ENCODE data around the gene KDM5B.
A peak's percentile ranks its signal among the peaks of the same experiment; 100 is the strongest.
"Not testable (repeated sequence)": the region's sequence is repeated elsewhere in the genome, so short reads cannot be mapped to it uniquely, and the experiment has no call there.

The KDM5B gene

DNA sequence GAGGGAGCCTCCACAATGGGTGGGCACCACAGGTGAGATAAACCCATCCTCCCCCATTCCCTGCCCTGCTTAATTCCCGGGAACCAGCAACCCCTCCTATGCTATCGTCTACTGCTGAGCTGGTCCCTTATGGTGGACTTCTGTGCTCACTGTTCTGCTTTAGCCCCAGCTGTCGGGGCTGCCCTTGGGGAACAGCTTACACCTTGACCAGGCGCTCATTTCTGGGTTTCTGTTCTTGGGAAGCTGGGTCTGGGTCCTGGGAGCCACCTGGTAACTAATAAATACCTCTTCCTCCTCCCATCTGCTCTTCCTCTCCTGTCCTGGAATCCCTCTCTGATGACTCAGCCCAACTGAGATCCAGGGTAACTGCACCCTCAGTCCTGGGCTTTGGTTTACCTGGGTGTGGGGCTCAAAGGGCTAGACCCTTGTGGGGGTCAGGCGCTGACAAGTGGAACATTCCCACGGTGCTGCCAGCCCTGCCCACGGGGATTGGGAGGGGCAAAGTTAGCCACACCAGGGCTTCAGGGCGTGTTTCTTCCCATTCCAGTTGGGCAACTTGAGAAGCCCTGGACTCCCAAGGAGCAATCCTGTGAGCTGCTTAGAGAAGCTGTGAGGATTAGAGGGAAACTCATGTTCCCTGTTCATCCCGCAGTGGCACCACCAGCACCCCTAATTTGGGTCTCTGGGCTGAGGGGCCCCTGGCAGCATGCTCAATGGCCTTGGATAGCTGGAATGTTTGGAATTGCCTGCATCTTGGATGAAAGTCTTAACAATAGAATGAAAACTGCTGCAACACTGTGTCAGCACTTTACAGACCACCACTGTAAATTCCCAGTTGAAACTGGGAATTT lies 4.2 kb upstream of the KDM5B start:
- DNase-seq: no peak

DNA sequence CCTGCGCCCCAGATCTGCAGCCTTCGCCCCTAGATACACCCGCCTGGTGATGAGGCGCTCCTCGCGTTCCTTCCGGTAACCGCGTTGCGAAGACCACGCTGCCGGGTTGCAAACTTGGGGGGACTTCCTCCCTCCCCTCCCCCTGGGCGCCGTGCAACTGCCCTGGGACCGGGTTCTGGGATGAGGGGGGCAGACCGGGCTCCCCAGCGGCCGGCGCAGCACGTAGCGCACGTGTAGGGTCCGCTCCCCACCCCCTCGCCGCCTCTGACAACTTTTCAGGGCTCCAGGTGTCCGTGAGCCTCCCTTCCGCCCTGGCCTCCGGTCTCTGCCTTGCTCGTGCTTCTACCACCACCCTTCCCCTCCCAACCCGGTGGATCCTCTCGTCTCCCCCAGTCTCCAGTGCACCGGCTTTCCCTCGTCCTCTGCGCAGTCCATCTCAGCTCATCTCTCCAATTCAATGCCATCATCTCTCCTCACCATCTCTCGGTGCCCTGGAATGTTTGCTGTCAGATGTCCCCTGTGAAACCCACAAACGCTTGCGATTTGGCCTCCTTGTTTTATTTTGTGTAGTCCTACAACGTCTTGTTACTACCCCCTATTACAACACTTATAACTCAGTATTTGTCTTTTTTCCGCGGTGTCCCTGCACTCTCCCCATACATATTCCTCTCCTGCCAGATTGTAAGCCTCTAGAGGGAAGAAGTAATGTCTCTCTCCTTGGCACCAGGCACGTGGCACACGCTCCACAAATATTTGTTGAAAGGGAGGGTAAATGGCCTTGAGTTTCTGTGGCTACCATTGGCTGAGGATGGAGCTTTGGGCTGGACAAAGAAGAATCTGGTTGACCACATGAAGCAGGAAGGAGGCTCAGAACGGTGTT lies 3.3 kb upstream of the KDM5B start:
- peak; percentile 51 to 65 for DNase-seq

DNA sequence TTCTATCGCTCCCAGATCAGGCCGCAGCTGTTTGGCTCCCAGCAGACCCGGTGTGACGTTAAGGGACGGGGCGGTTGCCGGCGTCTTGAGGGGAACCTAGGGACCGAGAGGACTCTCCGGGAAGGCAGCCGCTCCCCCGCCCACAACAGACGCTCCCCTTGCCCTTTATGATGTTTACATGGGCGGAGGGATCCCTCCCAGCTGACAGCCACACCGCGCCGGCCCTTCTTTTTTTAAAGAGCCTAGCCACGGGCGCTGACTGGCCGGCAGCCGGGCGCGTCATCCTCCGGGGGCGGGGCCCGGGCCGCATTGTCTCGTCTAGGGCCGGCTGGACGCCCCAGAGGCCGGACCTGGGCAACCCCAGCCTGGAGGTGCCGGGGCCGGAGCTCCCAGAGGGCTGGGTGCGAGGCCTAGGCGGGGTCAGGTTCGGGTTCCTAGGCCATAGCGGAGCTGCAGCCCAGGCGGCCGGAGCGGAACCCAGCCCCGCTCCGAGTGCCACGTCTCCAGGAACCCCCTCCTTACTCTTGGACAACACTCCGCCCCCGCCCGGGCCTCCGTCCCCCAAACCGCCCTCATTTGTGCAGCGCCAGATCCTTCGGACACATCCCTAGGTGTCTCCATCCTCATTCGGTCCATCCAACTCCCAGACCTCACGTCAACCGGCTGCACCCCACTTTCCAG lies 2.5 kb upstream of the KDM5B start, which contains the start of gene PCAT6:
PCAT6 (plus strand) TSS at position 340 of the 681 bp plus-strand sequence.
- peak; percentile 85 to 88 for DNase-seq

DNA sequence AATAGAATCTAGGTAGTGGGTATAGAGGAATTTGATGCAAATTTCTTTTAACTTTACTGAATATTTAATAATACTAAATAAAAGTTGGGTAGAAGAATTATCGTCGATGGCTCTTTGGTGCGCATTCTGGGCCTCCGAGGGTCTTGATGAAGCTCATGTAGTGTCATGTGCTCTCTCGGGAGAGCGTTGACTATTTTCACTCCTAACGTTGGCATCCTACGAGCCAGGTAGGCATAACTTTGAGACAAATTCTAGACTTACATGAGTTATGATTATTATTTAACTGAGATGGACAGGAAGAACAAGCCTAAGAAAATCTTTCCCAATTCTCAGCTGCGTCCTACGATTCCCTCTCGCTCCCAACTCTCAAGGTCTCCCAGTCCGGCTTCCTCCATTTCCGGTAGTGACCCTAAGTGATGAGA lies 2.0 kb upstream of the KDM5B start:
- DNase-seq: no peak

DNA sequence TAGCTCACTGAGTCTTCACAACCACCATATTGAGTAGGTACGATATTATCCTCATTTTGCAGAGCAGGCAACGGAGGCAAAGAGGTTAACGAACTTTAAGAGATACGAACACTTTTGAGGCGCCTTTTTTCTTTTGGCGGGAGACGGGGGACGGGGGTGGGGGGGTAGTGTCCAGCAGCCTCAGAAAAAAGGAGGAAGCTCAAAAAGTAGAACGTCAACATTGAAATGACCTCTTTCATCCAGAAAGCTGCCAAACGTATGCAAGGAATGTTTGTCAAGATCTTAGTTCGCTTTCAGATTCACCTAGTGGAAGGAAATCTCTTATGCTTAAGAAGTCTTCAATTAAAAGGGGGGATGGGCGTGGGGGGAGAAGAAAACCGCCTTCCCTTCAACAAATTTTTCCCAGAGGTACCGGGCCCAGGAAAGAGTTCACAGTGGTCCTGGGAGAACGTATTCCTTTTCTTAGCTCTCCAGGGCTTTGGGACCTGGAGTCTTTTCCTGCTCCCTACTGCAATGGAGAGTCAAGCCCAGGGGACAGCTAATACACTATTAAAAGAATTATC lies 1.5 kb upstream of the KDM5B start:
- no peak for DNase-seq

DNA sequence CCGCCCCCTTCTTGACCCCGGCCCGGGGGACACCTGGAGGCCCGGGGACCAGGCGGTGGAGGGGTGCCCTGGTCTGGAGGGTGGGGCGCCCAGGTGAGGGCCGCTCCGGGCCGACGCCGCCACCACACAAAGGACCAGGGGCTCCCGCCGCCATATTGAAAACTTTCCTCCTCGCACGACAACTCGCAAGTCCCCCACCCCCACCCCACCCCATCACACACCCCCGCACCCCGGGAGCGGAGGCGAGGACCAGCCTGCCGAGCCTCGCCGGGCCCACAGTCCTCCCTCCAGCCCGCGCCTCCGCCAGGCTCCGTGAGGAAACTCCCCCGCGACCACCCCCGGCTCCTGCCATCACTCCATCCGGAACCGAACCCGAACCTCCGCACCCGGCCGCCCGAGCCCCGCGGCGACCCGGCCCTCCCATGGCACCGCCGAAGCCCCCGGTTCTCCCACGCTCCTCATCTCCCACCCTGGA lies 733 bp downstream of the KDM5B start:
- DNase-seq: peak; percentile 54 to 60

DNA sequence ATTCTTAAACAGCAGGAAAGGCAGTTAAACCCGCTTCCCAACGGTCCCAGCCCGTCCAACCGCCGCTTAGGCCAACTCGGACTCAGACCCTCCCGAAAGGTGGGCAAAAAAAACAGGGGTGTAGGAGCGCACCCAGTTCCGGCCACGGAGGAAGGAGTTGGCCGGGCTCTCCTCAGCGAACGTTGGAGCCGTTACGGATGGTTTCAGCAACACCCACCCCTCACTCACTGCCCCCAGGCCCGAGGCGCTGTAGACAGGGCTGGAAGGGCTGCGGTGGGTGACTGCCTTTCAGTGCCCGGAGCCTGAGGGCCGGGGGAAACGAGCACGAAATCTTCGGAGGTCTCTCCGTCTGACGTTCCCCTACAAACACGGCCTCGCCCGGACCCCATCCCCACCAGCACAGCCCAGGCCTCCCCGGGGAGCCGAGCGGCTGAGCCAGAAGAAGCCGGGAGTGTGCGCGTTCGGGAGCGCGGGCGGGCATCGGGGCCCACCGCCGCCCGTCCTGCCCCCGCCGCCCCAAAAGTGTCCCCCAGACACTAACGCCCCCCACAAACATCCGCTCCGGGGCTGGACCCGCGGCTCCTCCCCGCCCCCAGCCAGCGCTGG lies 1.3 kb downstream of the KDM5B start:
- peak; percentile 29 to 51 for DNase-seq

DNA sequence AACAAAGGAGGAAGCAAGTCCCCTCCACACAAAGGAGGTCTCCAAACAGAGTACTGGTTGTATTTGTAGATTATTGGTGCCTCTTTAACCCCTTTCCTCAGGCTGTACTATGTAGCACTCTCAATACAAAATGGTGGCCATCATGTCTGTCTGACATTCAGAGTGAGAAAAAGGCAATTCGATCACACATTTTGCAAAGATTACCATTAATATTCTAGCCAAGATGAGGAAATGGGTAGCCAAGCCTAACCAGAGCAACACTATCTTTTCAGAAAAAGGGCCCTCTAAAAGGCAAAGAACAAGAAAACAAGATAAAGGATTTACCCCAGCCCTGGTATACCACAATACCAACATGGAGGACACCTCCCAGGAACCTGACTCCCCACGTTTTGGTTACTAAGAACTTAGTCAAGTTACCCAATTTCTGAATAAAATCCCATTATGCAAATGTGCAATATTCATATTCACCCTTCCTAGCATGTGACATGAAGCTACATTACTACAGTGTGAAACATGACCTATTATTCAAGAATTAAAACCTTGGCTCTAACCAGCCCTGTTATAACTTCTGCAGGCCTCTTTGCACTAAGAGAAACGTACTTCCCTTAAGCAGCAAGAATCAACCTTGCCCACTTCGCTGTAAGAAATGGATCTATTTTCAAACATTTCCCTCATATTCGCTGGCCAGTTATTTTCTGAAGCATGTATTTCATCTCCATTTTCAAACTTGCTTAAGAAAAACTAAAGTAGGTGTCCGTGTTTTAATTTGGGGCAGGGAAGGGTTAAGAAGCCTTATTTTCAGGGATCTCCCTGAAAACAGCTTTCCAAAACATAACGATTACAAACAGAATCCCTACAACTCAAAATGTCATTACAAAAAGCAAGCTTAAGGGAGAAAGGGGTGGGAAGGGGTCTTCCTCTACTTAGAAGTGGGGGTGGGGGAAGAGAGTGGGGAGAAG lies 2.1 kb downstream of the KDM5B start:
- DNase-seq: peak; percentile 21 to 32

DNA sequence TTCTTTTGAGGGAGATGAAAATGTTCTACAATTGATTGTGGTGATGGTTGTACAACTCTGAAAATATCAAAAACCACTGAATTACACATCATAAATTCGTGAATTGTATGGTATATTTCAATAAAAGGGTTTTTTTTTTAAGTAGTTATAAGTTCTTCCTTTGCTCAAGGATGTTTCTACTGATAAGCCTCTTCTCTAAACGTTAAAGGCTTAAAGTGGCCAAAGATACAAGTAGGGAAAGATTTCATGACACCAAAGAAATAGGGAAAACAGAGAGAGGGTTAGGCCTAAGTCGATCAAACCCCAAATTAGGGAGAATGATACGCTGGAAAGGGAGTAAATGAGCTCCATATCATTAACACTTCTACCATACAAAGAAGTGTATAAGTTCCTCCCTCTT lies 4.1 kb downstream of the KDM5B start:
- DNase-seq: no peak

DNA sequence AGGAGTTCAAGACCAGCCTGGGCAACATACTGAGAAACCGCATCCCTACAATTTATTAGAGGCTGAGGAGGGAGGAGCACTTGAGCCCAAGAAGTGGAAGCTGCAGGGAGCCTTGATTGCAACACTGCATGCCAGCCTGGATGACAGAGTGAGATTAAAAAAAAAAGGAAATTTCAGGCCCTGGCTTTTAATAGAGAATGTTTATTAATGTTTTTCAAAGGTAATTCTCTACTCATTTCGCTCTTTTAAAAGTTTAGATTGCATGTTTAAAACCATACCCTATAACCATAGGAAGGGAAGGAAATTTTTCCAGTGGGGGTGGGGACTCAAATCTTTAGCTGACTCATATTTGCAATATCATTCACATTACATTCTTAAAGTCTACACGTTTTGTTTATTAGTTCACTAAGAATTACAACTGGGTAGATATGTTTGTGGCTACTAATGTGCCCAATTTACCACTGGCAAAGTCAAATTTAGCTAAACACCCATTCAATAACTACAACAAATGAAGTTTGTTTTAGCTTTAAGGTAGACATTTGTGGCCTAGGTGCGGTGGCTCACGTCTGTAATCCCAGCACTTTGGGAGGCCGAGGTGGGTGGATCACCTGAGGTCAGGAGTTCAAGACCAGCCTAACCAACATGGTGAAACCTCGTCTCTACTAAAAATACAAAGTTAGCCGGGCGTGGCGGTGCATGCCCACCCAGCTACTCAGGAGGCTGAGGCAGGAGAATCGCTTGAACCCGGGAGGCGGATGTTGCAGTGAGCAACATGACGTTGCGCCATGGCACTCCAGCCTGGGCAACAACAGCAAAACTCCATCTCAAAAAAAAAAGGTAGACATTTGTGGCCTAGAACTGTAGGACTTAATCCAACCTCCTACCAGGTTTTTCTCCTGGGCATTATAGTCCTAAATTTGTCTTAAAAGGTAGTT lies 5.0 kb downstream of the KDM5B start:
- DNase-seq: no peak

DNA sequence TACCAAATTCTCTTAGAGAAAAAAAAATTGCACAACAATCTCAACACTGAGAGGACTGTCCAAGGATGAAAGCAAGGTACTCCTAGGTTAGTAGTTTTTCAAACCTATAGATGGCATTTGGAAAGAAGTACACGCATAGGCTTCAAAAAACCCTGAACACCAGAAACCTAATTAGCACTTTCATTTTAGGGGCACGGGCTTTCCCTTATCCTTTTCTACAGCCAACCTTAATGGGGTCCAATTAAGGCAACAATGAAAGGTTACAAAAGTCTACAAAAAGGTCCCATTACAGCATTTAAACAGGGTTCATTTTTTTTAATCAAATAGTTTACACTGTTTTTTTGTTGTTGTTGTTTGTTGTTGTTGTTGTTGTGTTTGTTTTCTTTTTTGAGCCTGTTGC lies 6.2 kb downstream of the KDM5B start:
- no peak for DNase-seq

DNA sequence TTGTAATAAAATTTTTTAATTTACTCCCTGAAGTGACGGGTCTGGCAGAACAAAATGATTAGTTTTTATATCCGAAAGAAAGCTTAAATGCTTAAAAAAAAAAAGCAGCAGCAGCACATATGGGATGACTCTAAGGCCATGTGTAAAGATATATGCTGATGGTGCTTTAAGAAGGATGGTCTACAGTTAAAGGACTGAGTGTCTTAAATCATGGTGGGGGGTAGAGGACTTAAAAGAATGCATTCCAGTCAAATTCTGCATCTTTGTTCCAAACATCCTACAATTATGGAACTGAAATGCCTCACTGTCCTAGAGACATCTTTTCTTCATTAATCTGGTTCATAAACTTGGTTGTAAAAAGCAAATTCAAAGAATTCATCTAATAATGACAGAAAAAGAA lies 7.0 kb downstream of the KDM5B start:
- no peak for DNase-seq

DNA sequence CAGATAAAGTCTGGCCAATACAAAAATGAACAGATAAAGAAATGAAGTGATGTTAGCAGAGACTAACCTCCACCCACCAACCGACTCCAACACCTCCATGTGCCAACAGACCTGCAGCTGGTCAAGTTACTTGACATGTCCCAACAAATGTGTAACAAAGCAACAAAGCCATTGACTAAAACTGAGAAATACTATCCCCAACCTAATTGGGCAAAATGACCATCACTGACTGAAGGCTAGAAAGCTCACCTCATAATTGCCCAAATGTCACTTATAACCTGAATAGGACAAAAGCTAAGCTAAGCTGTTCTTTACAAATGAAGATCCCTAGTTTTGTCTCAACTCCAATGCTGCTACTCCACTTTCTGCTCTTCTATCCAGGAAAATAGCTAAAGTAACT lies 7.5 kb downstream of the KDM5B start:
- no peak for DNase-seq

DNA sequence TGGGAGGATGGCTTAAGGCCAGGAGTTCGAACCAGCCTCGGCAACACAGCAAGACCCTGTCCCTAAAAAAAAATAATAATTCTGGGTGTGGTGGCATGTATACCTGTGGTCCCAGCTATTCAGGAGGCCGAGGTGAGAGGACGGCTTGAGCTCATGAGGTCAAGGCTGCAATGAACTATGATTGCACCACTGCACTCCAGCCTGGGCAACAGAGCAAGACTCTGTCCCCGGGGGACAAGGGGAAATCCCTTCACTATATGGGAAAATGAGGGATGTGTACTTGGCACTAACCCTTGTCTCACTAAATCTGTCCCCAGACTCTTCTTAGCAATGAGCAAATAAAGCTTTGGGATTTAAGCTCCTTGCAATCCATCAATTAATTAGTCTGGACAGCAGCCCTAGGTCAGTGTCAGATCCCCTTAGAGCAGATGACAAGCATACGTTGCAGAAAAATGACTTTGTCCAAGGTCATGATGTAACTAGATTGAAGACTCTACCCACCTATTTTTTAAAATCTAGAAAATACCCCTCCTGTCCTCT lies 9.4 kb downstream of the KDM5B start:
- no peak for DNase-seq

DNA sequence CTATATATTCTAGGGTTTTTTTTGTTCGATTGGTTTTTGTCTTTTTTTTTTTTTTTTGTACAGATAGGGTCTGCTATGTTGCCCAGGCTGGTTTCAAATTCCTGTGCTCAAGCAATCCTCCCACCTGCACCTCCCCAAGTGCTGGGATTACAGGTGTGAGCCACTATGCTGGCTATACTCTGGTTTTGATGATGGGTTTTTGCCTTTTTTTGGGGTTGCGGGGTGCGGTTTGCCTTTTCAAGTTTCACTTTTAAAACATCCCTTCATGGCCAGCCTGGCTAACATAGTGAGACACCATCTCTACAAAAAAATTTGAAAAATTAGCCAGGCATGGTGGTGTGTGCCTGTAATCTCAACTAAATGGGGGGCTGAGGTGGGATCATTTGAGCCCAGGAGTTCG lies 10.0 kb downstream of the KDM5B start:
- no peak for DNase-seq

DNA sequence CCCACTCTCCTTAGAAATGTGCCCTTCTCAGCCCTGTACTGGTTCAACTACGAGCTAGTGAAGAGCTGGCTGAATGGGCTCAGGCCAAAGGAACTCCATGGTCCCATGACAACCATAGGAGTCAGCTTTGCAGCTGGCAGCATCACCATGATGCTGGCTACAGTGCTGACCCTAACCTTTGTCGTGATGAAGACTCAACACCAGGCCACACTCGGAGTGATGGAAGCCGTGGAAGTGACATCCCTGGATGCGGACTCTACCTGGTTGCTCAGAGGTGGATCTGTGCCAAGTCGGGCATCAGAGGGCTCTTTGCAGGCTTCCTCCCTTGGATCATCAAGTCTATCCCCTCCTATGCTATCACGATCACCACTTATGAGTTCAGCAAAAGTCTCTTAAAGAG lies 11.6 kb downstream of the KDM5B start:
- DNase-seq: no peak

DNA sequence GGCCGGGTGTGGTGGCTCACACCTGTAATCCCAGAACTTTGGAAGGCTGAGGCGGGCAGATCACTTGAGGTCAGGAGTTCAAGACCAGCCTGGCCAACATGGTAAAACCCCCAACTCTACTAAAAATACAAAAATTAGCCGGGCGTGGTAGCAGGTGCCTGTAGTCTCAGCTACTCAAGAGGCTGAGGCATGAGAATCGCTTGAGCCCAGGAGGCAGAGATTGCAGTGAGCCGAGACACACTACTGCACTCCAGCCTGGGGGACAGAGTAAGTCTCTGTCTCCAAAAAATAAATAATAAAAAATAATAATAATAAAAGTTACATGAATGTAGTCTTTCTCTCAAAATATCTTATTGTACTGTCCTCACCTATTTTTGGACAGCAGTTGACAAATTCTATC lies 13.3 kb downstream of the KDM5B start:
- DNase-seq: not testable (repeated sequence)

DNA sequence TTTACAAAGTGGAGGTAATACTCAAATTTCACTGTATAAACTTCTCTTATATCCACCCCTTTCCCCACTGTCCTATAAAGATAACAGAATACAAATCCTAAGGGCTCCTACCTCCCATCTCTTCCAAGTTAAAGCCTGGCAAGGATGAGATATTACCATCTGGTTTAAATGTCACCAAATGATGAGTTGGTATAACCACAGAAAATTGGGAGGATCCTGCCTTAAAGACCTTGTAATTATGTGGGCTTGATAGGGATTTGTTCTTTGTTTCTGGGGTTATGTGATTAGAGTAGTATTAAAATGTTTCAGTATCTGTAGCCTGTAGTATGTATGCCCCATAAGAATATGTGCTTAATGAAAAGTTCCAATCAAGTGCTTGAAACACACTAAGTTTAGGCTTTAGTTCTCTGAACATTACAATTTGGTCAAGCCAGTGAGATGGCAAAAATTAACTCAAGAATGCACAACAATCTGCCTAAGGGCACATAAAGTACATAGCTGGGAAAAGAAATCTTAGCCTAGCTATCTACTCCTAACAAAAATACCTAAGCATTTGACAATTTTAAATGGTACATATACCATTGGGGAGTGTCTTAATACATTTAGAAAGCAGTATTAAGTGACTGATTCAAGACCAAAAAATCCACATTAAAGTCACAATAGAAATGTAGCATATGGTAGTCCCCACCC lies 14.0 kb downstream of the KDM5B start:
- DNase-seq: no peak

Measured in activated CD4-positive, alpha-beta T cell treated with anti-CD3 and anti-CD28 coated beads, Interleukin-2, amount 50 U/mL, for 48 hours (primary cell).